Measurements from ENCODE around the gene PARP8. TPM values are rescaled to one million over a fixed set of nuclear protein-coding genes. Genes with fewer than 3 reads are reported as not detected.

Gene PARP8
- polyA plus RNA-seq, 1 donor: 7.7 TPM

DNA sequence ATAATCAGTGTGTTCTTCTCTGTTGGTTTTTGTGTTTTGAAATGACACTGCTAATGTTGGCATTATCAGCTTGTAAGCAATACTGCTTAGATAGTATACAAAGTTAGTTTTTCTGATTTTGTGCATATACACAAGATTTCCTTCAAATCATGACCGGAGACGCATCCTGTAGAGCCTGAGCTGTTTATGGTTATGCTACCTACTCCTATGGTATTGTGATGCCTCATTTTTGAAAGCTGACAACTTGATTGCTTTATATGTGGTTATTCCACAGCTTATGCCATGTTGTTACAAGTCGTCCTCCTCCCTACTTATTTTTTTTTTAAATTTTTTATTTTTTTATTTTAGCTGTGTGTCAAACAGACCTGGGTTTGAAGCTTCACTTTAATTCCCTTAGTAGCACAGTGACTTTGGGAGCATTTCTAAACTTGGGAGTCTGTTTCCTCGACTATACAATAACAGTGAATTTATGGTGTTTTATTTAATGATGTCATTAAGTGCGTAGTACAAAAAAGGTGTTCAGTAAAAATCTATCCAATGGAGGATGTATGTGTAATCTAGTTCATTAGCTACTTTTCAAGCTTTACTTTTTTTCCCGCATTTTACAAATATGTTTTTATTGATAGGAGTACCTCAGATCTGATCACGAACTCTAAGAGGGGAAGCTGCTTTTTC is 59.5 kb downstream of the PARP8 start:
- no peak for DNase-seq (ENCODE audit: low read depth)

DNA sequence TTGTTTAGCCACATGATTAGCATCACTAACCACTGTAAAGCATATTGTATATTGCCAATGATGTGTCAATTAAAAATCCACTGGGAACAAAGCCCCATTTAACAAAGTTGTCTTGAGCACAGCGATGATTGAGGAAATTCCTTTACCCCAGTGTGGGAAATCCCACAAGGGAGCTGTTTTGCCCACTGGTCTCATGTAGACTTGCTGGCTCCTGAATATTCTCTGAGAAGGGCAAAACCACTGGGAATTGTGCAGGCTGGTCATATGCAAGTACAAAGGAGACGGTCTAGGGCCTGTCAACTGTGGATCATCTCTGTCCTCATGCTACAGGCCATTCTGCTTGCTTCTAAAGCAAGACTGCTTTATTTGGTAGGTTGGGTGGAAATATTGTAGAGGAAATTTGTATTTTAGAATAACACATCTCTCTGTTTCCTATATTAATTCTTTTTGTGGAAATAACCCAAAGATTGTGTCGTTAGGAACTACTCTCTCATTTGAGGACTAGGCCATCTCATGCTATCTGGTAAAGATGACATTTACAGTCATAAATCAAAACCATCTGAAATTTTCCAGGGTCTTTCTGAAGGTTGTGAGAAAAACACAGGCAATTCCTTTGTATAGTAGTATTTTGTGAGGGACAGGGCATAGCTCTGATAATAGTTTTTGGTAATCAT is 60.2 kb downstream of the PARP8 start:
- DNase-seq (ENCODE audit: low read depth): no peak

DNA sequence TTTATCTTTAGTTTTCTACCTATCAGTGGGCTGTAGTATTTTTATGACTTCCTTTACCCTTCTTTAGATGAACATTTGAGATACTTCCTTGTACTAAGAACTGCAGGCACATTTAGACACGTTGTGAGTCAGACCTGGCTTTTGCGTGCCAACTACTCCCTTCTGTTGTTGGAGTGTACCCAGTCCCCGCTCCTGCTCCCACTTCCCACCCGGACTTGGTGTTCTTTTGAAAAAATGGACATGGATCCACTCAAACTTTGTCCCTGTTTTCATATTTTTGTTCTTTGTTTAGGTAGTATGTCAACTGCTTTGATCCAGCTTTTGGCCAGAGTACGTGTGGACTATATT is 60.7 kb downstream of the PARP8 start:
- DNase-seq (ENCODE audit: low read depth): no peak

DNA sequence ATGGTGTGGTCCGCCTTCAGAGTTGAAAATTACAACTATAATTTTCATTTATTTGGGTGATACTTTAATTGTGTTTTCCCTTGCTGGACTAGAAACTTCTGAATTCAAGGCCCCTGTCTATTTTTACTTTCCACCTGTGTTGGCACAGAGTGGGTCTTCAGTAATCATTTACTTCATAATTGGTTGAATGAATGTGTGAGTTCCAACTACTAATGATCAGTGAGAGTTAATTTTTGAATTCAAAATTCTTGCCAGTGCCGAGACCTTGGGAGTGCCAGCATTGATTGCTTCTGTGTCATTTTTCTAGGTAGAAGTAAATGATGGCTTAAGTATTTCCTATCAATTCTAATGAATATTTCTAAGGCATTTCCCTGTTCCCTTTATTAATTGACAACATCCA is 61.4 kb downstream of the PARP8 start:
- no peak for DNase-seq (ENCODE audit: low read depth)

DNA sequence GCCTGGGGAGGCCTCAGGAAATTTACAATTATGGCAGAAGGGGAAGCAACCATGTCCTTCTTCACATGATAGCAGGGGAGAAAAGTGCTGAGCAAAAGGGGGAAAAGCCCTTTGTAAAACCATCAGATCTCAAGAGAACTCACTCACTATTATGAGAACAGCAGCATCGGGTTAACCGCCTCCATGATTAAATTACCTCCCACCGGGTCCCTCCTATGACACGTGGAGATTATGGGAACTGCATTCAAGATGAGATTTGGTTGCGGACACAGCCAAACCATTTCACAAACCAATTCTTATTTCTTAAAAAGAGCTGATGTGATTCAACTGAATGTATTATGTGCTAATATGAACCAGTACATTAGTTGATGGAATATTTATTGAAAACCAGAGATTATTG is 63.9 kb downstream of the PARP8 start:
- DNase-seq (ENCODE audit: low read depth): no peak

DNA sequence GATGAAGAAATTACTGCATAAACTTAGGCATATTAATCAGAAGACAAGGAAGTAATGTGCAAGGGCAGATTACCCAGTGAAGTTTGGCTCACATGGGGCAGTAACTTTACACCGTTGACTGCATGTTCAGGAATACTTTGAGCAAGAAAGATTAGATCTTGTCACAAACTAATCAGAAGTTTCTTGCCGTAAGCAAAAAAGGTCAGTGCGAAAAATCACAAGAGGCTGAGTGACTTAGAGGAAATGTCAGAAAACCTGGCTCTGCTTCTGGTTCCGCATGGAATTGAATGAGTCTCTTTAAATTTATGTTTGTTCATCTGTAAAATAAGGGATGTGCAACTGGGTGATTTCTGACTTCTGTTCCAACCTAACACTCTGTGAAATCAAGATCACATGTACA is 64.4 kb downstream of the PARP8 start:
- DNase-seq (ENCODE audit: low read depth): no peak

DNA sequence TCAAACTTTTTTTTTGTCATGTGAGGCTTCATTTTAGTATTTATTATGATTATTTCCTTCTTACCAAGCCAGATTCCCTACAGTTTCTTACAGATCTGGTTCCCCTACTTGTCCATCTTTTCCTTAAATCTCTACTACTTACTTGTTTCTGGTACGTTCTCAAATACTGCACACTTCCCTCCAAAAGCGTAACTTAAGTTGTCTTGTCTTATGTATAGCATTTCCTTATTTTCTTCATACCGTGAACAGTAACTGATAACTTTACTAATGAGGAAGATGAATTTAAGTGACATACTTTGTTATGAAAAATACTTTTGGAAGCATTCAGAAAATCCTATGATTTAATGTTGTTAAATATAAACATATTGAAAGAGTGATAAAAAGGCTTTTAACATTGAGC is 67.3 kb downstream of the PARP8 start:
- DNase-seq (ENCODE audit: low read depth): no peak

DNA sequence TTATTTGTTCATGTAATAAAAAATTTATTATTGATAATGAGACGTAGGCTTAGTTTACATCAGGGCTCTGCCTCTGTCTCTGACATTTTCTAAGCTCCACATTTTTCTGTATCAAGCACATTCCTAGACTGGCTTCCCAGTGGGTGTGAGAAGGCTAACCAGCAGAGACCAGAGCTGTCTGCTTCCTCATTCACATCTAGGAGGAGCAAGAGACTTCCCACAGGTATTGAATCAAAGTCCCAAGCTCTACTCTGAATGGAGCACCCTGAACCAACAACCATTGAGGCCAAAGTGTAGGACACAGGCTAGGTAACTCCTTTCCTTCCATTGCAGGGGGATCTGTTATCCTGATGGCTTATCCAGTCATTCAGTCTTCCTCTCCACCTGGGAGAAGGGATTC is 72.4 kb downstream of the PARP8 start:
- no peak for DNase-seq (ENCODE audit: low read depth)

DNA sequence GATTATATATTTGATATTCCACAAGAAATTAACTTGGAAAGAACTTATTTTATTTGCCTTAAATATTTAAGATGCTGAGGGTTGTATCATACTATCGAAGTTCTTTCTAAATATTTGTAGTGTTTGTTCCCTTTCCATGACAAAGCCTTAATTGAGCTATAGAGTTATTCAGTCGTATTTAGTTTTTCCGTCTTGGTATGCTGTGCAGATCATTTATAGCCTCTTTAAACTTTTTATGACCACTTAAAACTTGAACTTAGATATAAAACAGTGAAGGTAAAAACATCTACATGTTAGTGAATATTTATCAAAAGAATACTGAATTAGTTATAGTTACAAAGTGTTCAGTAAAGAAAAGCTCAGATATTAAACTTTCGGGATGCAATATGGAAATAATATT is 74.4 kb downstream of the PARP8 start:
- no peak for DNase-seq (ENCODE audit: low read depth)

DNA sequence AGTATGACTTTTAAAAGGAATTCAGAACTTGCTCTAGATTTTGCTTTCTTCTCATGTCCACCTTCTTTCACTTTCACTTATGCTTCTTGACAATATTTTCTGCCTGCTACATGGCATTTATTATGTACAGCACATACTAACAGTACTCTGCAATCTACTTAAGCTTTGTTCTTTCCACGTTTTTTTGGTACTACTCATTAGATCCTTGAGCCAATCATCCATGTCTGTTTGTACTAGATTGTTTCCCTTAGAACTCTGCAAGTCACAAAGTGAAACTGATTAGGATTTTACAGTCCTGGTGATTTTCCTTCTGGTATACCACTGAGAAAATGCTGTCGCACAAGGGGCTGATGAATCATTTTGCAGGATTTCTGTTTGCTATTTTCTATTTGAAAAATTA is 78.3 kb downstream of the PARP8 start:
- no peak for DNase-seq (ENCODE audit: low read depth)

DNA sequence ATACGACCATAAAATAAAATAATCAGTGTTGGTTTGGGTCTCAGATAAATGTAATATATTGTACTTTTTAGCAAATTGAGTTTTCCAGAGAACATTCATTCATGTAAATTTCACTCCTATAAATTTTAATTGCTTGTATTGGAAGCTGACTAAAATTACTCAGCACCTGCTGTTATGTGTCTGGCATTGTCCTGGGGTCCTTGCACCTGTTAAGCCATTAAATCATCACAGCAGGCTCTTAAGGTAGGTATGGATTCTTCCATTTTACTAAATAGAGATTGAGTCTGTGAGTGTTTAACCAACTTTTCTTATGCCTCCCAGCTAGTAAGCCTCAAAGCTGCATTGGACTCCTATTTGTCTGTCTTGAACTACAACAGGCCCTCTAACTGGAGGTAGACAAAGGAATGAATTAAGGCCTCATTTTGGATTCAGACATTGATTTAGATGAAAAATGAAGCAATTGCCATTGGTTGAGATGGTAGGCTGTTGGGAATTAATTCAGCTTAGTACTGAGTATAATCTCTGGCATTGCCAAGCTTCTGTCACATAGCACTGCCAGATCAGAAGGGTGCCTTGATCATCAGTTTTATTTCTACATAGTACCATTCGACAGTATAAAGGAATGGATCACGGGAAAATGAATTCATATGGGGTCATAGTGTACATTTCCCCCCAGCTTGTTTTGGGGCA is 78.9 kb downstream of the PARP8 start:
- DNase-seq (ENCODE audit: low read depth): no peak

DNA sequence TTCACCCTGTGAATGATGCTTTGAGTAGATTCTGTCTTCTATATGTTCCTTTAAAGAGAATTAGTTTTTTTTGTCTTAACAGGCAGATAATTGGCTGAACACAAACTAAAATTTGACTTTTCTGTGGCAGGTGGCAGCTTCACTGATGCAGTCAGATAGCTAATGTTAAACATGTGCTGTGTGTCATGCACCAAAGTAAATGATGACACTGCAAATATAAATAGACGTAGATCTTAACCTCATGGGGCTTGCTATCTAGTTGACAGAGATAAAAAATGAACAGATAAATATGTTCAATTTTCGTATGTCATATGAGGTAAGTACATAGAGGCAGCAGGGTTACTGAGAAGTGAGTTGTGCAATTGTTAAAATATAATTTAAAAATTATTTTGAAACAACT is 82.7 kb downstream of the PARP8 start:
- DNase-seq (ENCODE audit: low read depth): no peak

DNA sequence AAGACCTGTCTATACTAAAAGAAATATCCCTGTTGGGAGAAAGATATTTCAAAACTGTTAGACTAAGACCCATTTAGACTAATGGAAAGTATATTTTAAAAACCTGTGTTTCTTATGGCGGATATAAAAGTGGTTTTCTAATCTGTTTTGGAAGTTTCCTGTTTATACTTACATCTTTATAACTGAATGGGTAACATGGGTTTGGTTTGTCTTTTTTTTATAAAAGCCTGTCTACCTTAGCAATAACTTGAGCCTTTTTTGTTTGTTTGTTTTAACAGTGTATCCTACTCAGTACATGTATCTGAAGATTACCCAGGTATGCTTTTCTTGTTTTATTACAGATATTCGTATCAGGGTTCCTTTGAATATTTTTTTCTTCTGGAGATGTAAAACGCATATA is 83.4 kb downstream of the PARP8 start:
- DNase-seq (ENCODE audit: low read depth): no peak

DNA sequence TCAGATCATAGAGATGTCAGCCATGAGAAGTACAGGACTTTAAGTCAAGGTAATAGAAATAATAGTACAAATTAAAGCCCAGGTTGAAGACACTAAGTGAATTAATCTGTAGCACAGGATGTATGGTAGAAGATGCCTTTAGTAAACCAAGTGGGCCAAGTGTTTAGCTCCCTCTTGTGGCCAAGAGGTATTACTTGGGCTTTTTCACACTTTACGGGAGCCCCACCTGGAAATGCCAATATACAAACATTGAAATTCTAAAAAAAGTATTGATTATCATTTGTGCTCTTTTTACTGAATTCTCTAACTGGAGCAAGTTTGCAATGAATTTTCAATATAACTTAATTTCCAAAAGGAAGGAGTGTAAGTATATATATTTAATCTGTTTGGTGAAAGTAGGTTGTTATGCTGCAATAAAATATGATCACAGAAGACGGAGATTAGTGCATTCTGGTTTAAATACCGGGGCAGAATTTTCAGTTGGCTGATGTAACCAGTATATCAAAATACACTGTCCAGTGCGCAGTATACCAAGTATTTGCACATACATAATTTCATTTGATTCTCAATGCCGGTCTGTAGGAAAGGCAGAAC is 84.7 kb downstream of the PARP8 start:
- DNase-seq (ENCODE audit: low read depth): peak; percentile 17

DNA sequence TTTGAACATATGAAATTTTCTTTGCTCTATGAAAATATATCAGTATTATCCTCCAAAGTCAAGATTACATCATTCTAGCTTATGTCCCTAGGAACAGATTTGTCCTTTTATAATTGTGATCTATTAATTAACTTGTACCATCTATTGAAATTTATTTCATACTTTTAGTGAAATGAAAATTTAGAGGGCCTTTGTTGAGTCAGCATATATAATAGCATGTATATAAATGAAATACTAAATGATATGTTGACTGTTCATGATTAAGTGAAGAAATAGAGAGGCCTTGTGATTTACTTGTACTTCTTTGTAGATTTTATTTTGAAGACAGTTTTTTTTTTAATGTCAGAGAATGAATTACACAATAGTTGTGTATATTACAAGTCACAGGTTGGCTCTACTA is 86.4 kb downstream of the PARP8 start:
- DNase-seq (ENCODE audit: low read depth): no peak

DNA sequence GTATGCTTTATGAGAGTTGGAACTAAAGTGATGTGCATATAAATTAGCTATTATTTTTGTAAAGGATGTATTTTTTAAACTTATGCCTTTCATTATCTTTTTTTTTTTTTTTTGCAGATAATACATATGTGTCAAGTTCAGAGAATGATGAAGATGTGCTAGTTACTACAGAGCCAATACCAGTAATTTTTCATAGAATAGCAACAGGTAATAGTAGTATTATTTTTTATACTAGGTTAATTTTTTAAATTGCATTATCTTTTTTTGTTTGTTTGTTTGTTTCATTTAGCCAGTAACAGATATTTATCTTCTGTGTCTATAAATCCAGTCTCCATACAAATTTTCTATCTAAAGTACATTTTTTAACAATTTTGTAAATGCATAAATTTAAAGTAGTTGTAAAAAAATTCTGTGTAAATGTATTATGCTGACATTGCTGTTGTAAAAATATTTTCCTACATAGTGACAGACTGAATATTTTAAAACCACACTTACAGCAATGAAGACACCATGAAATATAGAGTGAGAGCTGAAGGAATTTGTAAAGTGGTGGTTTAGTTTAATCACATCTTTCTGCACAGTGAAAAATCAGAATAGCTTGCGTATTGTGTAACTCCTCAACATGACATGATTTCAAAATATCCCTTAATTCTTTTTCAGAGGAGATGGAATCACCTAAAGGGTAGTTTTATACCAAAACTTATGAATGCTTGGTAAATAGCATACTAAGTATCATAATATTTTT is 93.3 kb downstream of the PARP8 start:
- no peak for DNase-seq (ENCODE audit: low read depth)

DNA sequence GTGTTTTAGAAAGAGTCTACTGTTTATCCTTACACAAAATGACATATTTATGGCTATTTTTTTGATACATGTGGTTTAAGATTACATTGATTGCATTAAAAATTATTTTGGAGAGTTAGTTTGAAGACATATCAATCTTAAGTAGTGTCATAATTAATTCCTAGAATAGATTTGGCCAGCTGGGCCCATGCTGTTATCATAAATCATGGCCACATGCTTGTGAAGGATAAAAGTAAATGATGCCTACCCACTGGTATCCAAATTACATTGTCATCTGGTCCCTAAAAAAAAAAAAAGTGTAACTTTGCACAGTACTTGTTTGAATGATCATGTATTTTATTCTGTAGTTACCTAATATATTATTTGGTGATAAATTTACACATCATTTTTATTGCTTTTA is 96.9 kb downstream of the PARP8 start:
- no peak for DNase-seq (ENCODE audit: low read depth)

DNA sequence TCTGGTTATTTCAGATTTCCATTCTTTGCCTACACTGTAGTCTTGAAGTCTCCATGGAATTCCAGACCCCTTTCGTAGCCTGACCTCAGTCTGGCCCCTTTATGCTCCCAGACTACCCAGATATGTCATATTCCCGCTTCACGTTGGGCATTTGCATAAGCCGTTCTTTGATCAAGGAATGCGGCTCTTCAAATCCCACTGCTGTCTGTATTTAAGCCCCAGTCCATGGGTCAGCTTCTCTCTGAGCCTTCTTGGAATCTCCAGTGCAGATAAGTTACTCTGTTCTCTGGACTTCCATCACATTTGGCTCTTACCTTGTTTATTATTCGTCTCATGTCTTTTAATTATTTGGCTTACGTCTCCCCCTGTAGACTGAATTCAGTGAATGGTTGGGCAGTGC is 97.4 kb downstream of the PARP8 start:
- DNase-seq (ENCODE audit: low read depth): no peak

DNA sequence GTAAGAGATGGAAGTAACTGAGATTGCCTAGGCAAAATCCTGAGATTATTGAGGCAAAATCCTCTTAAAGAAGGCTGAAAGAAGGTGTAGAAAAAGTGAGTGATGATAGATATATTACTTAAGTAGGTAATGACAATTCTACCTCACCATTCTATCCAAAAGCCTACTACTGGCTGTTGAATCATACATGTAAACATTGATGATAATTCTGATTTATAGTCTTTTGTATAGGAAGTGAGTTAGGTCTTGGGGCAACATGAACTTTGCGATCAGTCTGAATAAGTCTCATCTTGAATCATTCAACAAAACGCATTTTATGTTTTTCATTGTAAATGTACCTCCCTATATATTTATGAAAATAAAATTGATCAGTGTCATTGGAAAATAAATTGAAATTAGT is 99.6 kb downstream of the PARP8 start:
- DNase-seq (ENCODE audit: low read depth): no peak

DNA sequence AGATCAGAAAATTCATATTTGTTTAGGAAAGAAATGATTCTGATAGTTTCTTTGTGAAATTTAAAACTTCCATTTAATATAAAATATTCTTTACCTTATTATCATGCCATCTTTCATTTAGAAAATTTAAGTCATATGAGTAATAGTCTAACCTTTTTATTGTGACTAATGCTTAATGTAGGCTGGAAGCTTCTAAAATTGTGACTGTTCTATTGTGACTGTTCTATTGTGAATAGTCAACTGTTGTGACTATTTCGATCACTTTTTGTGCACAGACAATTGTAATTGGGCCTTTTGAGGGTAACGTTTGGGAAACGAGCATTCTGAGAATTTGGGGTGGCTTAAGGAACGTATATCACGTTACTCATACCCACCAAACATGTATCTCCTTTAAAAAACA is 100.0 kb downstream of the PARP8 start:
- no peak for DNase-seq (ENCODE audit: low read depth)

DNA sequence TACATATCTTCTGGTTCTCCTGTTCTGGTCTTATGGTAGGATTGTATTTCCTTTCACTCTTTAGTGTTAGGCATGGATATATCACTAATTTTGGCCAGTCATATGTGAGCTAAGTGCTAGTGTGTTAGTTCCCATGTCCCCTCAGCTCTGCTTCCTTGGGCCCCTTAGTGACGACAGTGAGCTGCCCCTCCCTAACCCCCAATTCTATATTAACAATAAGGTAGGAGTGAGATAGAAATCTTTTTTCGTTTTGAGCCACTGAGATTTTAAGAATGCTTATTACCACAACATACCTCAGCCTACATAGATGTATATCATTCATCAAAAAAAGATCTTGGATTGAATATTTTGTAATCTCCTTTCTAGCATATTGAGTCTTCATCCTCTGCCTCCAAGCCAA is 100.5 kb downstream of the PARP8 start:
- DNase-seq (ENCODE audit: low read depth): no peak

DNA sequence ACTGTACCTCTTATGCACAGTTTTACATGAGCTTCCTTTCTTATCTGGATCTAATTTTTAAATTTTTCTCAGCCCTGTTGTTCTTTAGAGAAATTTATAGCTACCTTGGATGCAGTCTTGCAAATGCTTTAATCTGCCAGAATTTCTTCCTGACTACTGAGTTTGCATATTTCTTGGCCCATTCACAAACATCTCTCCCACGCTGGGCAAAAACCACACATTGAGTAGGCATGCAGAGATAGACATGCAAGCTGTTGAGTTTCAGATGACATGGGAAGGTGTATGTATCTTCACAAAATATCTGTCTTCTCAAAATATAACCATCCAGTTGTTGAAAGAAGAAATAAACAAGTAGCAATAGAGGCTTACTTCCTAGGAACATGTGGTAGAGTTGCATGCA is 101.2 kb downstream of the PARP8 start:
- DNase-seq (ENCODE audit: low read depth): no peak
